SU-DHL-6 (cell line): ENCODE measurements around the gene FGD5.

Experiments
- CTCF ChIP-seq: fragments of 200-600 bp; sonication (generic); IDR thresholded peaks from one replicate; pipeline ENCODE4 v1.5.1; 2017; ENCODE audit warnings: antibody characterized with exemption, mild to moderate bottlenecking, low read length, moderate library complexity; ENCODE audit not compliant: insufficient read depth, poor library complexity, severe bottlenecking
- EZH2phosphoT487 ChIP-seq: fragments of 200-600 bp; sonication (generic), shearing (Covaris generic); conservative IDR thresholded peaks from 2 replicates; pipeline ENCODE4 v1.6.1; 2018; ENCODE audit warnings: mild to moderate bottlenecking, antibody characterized with exemption, low read length, moderate library complexity, mixed read lengths

GRCh38 chr3:14869917-14870782, 51.4 kb downstream of the FGD5 start:
- no peak for TF ChIP-seq CTCF
- no peak for TF ChIP-seq EZH2phosphoT487
